ENCODE data around the gene PLLP. TPM values are rescaled to one million over a fixed set of nuclear protein-coding genes. Genes with fewer than 3 reads are reported as not detected.
A peak's percentile ranks its signal among the peaks of the same experiment; 100 is the strongest.

The PLLP gene
- total and polyA plus RNA-seq, 9 of the 15 experiments (the other 6 are each of a cell fraction or from before 2014, with no cell fraction given): 0.09 to 0.96 (median 0.27) TPM

DNA sequence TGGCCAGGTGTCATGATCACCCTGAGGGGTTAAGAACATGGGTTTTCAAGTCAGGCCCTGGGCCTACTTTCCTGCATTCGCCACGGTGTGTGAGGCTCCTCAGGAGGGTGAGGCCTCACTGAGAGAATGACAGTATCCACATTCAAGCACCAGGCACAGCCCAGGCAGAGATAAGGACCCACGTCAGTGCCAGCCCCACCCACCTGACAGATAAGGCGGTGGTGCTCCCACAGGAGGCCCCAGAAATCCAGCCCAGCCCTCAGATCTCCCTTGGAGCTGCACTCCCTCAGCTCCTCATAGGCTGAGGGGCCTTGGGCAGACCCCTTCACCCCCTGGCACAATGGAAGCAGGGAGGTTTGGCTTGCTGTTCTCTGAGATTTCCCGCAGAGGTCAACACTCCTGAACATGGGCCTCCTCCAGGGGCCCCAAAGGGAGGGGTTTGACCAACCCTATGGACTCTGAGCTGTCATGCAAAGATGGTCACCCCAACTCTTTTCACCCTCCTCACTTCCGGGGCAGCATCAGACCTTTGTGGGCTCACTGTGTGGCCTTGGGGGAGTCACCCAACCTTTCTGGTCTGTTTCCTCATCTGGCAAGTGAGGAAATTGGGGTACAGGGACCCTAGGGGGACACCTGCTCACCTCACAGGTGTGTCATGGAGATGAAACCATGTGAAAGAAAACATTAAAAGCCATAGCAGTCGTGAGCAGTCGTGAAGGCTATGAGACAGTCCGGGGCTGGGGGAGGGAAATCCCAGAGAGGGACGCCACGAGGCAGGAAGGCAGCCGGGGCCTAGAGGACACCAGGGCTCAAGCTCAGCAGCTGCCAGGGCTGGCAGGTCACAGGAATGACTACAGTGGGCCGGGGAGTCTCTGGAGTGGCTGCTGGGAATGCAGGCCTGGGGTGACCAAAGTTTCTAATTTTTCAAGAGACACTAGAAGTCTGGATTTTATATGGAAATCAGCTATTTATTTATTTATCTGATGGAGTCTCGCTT lies 15.4 kb downstream of the PLLP start (continued):
- TF ChIP-seq HNRNPLL (IDR thresholded peaks at IDR 0.05; ENCODE audit: low read depth, low read length, poor library complexity, severe bottlenecking): no peak
- TF ChIP-seq HCFC1 (IDR thresholded peaks at IDR 0.05; ENCODE audit: low read depth, low read length): no peak
- no peak for TF ChIP-seq TFAM (CRISPR knock-in tag; conservative IDR thresholded peaks at IDR 0.05)
- TF ChIP-seq POLR2H (tag; IDR thresholded peaks at IDR 0.05; ENCODE audit: low read depth): no peak
- TF ChIP-seq NR2C1 (IDR thresholded peaks at IDR 0.05): no peak
- TF ChIP-seq NR2C1 (tag; IDR thresholded peaks at IDR 0.05): no peak
- TF ChIP-seq PHB2 (IDR thresholded peaks at IDR 0.05; ENCODE audit: low read depth): no peak
- TF ChIP-seq, protein P1, sequence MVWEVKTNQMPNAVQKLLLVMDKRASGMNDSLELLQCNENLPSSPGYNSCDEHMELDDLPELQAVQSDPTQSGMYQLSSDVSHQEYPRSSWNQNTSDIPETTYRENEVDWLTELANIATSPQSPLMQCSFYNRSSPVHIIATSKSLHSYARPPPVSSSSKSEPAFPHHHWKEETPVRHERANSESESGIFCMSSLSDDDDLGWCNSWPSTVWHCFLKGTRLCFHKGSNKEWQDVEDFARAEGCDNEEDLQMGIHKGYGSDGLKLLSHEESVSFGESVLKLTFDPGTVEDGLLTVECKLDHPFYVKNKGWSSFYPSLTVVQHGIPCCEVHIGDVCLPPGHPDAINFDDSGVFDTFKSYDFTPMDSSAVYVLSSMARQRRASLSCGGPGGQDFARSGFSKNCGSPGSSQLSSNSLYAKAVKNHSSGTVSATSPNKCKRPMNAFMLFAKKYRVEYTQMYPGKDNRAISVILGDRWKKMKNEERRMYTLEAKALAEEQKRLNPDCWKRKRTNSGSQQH (CRISPR knock-in tag; IDR thresholded peaks at IDR 0.05): no peak
- TF ChIP-seq ARHGAP35 (IDR thresholded peaks at IDR 0.05; ENCODE audit: partially characterized antibody): no peak
- peak; percentile 47; the same call in 1 of the 2 replicates for TF ChIP-seq MBD2 (IDR thresholded peaks at IDR 0.05; ENCODE audit: borderline replicate concordance, low read depth)
- TF ChIP-seq, protein P2, sequence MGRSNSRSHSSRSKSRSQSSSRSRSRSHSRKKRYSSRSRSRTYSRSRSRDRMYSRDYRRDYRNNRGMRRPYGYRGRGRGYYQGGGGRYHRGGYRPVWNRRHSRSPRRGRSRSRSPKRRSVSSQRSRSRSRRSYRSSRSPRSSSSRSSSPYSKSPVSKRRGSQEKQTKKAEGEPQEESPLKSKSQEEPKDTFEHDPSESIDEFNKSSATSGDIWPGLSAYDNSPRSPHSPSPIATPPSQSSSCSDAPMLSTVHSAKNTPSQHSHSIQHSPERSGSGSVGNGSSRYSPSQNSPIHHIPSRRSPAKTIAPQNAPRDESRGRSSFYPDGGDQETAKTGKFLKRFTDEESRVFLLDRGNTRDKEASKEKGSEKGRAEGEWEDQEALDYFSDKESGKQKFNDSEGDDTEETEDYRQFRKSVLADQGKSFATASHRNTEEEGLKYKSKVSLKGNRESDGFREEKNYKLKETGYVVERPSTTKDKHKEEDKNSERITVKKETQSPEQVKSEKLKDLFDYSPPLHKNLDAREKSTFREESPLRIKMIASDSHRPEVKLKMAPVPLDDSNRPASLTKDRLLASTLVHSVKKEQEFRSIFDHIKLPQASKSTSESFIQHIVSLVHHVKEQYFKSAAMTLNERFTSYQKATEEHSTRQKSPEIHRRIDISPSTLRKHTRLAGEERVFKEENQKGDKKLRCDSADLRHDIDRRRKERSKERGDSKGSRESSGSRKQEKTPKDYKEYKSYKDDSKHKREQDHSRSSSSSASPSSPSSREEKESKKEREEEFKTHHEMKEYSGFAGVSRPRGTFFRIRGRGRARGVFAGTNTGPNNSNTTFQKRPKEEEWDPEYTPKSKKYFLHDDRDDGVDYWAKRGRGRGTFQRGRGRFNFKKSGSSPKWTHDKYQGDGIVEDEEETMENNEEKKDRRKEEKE (IDR thresholded peaks at IDR 0.05; ENCODE audit: borderline replicate concordance in 1 of 2, control insufficient read depth in 1 of 2, low read depth in 2 of 2, low read length in 1 of 2): no peak
- TF ChIP-seq IFI16 (CRISPR knock-in tag; IDR thresholded peaks at IDR 0.05): no peak
- TF ChIP-seq FOXJ2 (tag; IDR thresholded peaks at IDR 0.05): no peak; the same call in 1 of the 2 replicates
- no peak for TF ChIP-seq HNRNPK (IDR thresholded peaks at IDR 0.05; ENCODE audit: low read depth, low read length, poor library complexity, severe bottlenecking)
- TF ChIP-seq, protein P3, sequence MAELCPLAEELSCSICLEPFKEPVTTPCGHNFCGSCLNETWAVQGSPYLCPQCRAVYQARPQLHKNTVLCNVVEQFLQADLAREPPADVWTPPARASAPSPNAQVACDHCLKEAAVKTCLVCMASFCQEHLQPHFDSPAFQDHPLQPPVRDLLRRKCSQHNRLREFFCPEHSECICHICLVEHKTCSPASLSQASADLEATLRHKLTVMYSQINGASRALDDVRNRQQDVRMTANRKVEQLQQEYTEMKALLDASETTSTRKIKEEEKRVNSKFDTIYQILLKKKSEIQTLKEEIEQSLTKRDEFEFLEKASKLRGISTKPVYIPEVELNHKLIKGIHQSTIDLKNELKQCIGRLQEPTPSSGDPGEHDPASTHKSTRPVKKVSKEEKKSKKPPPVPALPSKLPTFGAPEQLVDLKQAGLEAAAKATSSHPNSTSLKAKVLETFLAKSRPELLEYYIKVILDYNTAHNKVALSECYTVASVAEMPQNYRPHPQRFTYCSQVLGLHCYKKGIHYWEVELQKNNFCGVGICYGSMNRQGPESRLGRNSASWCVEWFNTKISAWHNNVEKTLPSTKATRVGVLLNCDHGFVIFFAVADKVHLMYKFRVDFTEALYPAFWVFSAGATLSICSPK (IDR thresholded peaks at IDR 0.05; ENCODE audit: borderline replicate concordance): no peak
- no peak for TF ChIP-seq HDGF (IDR thresholded peaks at IDR 0.05)
- TF ChIP-seq, protein P4, sequence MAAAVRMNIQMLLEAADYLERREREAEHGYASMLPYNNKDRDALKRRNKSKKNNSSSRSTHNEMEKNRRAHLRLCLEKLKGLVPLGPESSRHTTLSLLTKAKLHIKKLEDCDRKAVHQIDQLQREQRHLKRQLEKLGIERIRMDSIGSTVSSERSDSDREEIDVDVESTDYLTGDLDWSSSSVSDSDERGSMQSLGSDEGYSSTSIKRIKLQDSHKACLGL (CRISPR knock-in tag; IDR thresholded peaks at IDR 0.05; ENCODE audit: borderline replicate concordance, poor library complexity, severe bottlenecking): no peak
- no peak for TF ChIP-seq PTRF (tag; IDR thresholded peaks at IDR 0.05)
- no peak for TF ChIP-seq HSF4 (CRISPR knock-in tag; IDR thresholded peaks at IDR 0.05; ENCODE audit: borderline replicate concordance)

All from K562 (cell line).